Measurements from ENCODE around the gene NOM1.
"Not testable (repeated sequence)": the region's sequence is repeated elsewhere in the genome, so short reads cannot be mapped to it uniquely, and the experiment has no call there.

The NOM1 gene

GRCh38 chr7:156932006-156932405 is 17.5 kb upstream of the NOM1 start:
- no peak overlapping the region for H3K4me3 ChIP-seq (ENCODE audit: low read depth, low read length)
- no peak for TF ChIP-seq CTCF (IDR thresholded peaks at IDR 0.05; ENCODE audit: low read depth, low read length)

- TF ChIP-seq CTCF (IDR thresholded peaks at IDR 0.05; ENCODE audit: low read depth, low read length) = no peak
- H3K4me3 ChIP-seq (ENCODE audit: low read depth, low read length) = no peak overlapping the region
Observed at GRCh38 chr7:156935250-156935649, 14.3 kb upstream of the NOM1 start.

- not testable (repeated sequence) for H3K4me3 ChIP-seq (ENCODE audit: low read depth, low read length)
Observed at GRCh38 chr7:156936766-156937165, 12.7 kb upstream of the NOM1 start.

- TF ChIP-seq CTCF (IDR thresholded peaks at IDR 0.05; ENCODE audit: low read depth, low read length) = no peak
- H3K4me3 ChIP-seq (ENCODE audit: low read depth, low read length) = no peak overlapping the region
Observed at GRCh38 chr7:156940421-156941122, 8.9 kb upstream of the NOM1 start.

- no peak for TF ChIP-seq CTCF (IDR thresholded peaks at IDR 0.05; ENCODE audit: low read depth, low read length)
- H3K4me3 ChIP-seq (ENCODE audit: low read depth, low read length) = no peak overlapping the region
Observed at GRCh38 chr7:156941393-156942182, 7.9 kb upstream of the NOM1 start.

- H3K4me3 ChIP-seq (ENCODE audit: low read depth, low read length) = no peak overlapping the region
- no peak for TF ChIP-seq CTCF (IDR thresholded peaks at IDR 0.05; ENCODE audit: low read depth, low read length)
Observed at GRCh38 chr7:156942708-156943090, 6.8 kb upstream of the NOM1 start.

GRCh38 chr7:156943091-156944041 is 6.1 kb upstream of the NOM1 start:
- no peak overlapping the region for H3K4me3 ChIP-seq (ENCODE audit: low read depth, low read length)
- no peak for TF ChIP-seq CTCF (IDR thresholded peaks at IDR 0.05; ENCODE audit: low read depth, low read length)

All from WI38 (cell line).